Lung (tissue), 12 donors: Measurements from ENCODE around the gene FEN1. TPM values are rescaled to one million over a fixed set of nuclear protein-coding genes. Genes with fewer than 3 reads are reported as not detected.

ENCODE experiments used
- ATAC-seq: fragments of 200-7000 bp; cut with Tn5 transposase; one replicate; pipeline ENCODE4 v1.9.1; 2020; ENCODE audit warnings: moderate number of reproducible peaks; ENCODE audit not compliant: insufficient read depth, low FRiP score
- DNase-seq, 3 donors: peaks; one replicate each; pipeline ENCODE4 v3.0.0-alpha.2; 2013 to 2017
- H3K27ac ChIP-seq, 2 donors: one replicate each; pipeline ENCODE4 v1.5.1; 2013; ENCODE audit warnings: mild to moderate bottlenecking in 2 of 2, moderate library complexity in 2 of 2, control low read depth in 1 of 2, inconsistent platforms in 1 of 2, low read depth in 1 of 2, low read length in 1 of 2
- H3K27me3 ChIP-seq, 3 donors: one replicate each; pipeline ENCODE4 v1.5.1; 2013; ENCODE audit warnings: low read length in 2 of 3; ENCODE audit not compliant: control insufficient read depth in 3 of 3, insufficient read depth in 3 of 3
- H3K36me3 ChIP-seq, 4 donors: one replicate each; pipeline ENCODE4 v1.5.1; 2013; ENCODE audit warnings: low read length in 4 of 4, mild to moderate bottlenecking in 1 of 4, moderate library complexity in 1 of 4; ENCODE audit not compliant: control insufficient read depth in 4 of 4, insufficient read depth in 4 of 4
- H3K4me1 ChIP-seq, 5 donors: one replicate each; pipeline ENCODE4 v1.5.1; 2013; ENCODE audit warnings: low read length in 5 of 5, mild to moderate bottlenecking in 2 of 5, moderate library complexity in 1 of 5; ENCODE audit not compliant: control insufficient read depth in 5 of 5, insufficient read depth in 5 of 5
- H3K4me3 ChIP-seq: one replicate; pipeline ENCODE4 v1.5.1; 2013; ENCODE audit warnings: mild to moderate bottlenecking, control low read depth, moderate library complexity
- H3K9ac ChIP-seq, 2 donors: one replicate each; pipeline ENCODE4 v1.5.1; 2013; ENCODE audit warnings: low read length in 2 of 2, control low read depth in 1 of 2; ENCODE audit not compliant: insufficient read depth in 1 of 2
- H3K9me3 ChIP-seq, 4 donors: one replicate each; pipeline ENCODE4 v1.5.1; 2013; ENCODE audit warnings: low read length in 3 of 4, mild to moderate bottlenecking in 1 of 4, moderate library complexity in 1 of 4; ENCODE audit not compliant: control insufficient read depth in 4 of 4, insufficient read depth in 3 of 4
- WGBS, 2 donors: extraction: QIAGEN DNeasy Blood & Tissue Kit; methylation state at CpG; one replicate each; pipeline ENCODE4 v1.1.7; 2013; 5-methylcytosine and 5-hydroxymethylcytosine counted together
- polyA plus RNA-seq, 2 donors: library from polyadenylated mRNA; stranded (reverse); fragments of 200-250 nt; gene quantifications; one replicate each; pipeline ENCODE4 v1.2.1, GENCODE V29; 2013
- total RNA-seq, 2 donors: library from RNA; depleted of rRNA in 1 of 2; stranded (reverse); fragments of >200 nt in 1 of 2; gene quantifications; one replicate each; pipeline ENCODE4 v1.2.1, GENCODE V29; 2014 to 2021
- TF ChIP-seq, protein P1 (sequence below): IDR thresholded peaks from 2 replicates; pipeline ENCODE4 v1.5.1; 2012; ENCODE audit warnings: mild to moderate bottlenecking; ENCODE audit errors: control extremely low read depth, extremely low read depth
- donor health status: control.
- donor health status: control.
- donor health status: Bipolar disorder and iron deficiency.
- donor health status: healthy.
- donor health status: DM: yes; HTN: yes; CAD: no.

The FEN1 gene
- total and polyA plus RNA-seq, 4 donors, result 6.4 to 13.2 (median 10.2) TPM

DNA sequence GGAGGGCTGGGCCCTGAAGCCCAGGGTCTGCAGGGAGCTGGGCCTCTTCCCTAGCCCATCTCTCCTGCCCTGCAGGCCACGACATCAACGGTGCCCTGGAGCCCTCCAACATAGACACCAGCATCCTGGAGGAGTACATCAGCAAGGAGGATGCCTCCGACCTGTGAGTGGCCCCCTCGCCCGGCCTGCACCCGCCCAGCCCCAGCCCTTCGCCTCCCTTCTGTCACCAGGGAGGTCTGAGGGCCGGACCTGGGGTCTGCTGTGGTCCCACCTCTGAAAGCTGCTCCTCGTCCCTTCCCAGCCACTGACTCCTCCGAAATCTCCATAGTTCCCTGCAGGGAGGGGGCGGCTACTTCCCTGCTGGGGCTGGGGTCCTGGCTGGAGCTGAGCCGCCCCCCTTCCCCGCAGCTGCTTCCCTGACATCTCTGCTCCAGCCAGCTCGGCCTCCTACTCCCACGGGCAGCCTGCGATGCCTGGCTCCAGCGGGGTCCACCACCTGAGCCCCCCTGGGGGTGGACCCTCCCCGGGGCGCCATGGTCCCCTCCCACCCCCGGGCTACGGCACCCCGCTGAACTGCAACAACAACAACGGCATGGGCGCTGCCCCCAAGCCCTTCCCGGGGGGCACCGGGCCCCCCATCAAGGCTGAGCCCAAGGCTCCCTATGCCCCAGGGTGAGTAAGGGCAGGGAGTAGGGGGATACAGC is 27.0 kb upstream of the FEN1 start:
- H3K27ac ChIP-seq, result no peak overlapping the region
- TF ChIP-seq, protein P1, sequence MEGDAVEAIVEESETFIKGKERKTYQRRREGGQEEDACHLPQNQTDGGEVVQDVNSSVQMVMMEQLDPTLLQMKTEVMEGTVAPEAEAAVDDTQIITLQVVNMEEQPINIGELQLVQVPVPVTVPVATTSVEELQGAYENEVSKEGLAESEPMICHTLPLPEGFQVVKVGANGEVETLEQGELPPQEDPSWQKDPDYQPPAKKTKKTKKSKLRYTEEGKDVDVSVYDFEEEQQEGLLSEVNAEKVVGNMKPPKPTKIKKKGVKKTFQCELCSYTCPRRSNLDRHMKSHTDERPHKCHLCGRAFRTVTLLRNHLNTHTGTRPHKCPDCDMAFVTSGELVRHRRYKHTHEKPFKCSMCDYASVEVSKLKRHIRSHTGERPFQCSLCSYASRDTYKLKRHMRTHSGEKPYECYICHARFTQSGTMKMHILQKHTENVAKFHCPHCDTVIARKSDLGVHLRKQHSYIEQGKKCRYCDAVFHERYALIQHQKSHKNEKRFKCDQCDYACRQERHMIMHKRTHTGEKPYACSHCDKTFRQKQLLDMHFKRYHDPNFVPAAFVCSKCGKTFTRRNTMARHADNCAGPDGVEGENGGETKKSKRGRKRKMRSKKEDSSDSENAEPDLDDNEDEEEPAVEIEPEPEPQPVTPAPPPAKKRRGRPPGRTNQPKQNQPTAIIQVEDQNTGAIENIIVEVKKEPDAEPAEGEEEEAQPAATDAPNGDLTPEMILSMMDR, result no peak
- no peak for ATAC-seq
- no peaks in the 10 kb centered on the region for H3K9me3 ChIP-seq
- WGBS, 2 donors, result 87 to 94% methylated on average over 25 to 26 of the region's 26 CpGs
- no peaks in the 10 kb centered on the region for H3K27me3 ChIP-seq
- no peak overlapping the region for H3K4me3 ChIP-seq
- H3K36me3 ChIP-seq, result no peaks in the 10 kb centered on the region
- DNase-seq, result no peak
- peaks cover 0 to 31% (median 2%) of the 10 kb centered on the region in 5 donors for H3K4me1 ChIP-seq
- H3K9ac ChIP-seq, result no peak overlapping the region

DNA sequence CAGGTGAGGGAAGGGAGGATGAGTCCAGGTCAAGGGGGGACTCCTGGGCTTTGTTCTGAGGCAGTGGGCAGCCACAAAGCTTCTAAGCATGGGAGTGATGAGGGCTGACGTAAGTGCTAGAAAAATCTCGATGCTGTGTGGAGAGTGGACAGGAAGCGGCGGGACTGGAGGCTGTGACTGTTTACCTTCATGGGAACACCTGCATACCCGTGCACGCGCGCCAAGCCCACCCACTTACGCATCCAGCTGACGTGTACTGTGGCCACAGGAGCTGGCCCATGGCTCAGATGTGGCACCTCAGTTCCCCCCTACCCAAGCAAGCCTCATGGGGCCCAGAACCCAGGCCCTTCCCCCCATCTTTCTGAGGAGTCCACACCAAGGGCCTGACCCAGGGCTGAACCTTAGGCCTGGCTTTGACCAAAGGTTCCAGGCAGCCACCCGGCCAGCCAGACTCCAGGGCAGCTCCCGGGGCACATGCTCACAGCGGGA is 26.3 kb upstream of the FEN1 start:
- no peaks in the 10 kb centered on the region for H3K9me3 ChIP-seq
- TF ChIP-seq, protein P1, result no peak
- peak overlapping the region in 1 of 2 donors; percentile 26 for H3K27ac ChIP-seq
- DNase-seq (peak in 2 of 3 donors; percentile 42 to 47), ATAC-seq (peak; percentile 8)
- H3K4me1 ChIP-seq, result peaks cover 0 to 31% (median 2%) of the 10 kb centered on the region in 5 donors
- no peak overlapping the region for H3K4me3 ChIP-seq
- H3K36me3 ChIP-seq, result no peaks in the 10 kb centered on the region
- H3K9ac ChIP-seq, result no peak overlapping the region
- H3K27me3 ChIP-seq, result no peaks in the 10 kb centered on the region
- WGBS, 2 donors, result 69 to 79% methylated on average over 13 of the region's 13 CpGs

DNA sequence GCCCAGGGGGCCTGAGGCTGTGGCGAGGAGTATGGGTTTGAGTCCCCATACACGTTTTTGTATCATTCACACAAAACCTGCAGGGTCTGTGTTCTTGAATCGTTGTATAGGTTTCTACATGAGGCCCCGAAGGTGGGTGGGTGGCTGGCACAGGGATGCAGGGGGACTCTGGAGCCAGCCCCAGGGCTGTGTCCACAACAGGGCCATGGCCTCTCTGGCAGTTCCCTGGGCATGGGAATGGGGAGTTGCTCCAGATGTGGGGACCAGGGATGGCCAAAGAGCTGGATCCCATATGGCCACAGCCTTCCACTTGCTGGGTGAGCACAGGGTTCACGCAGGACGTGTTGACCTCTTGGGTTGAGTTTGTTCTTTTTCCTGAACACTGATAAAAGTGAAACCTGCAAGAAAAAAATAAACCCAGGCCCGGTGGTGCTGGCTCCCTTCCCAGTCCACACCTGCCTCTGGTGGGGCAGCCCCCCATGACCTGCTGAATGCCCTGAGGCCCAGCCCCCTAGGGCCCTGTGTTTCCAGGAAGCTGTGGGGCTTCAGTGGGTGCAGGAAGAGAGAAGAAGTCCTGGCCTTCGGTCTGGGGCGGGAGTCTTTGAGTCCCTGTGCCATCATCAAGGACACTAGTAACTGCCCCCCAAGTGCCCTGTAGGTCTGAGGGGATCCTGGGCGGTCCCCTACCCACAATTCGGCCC is 24.2 kb upstream of the FEN1 start:
- peak overlapping the region in 1 of 2 donors; percentile 52 for H3K27ac ChIP-seq
- DNase-seq (no peak), ATAC-seq (no peak)
- H3K36me3 ChIP-seq, result no peaks in the 10 kb centered on the region
- no peak overlapping the region for H3K4me3 ChIP-seq
- H3K9ac ChIP-seq, result peak overlapping the region in 1 of 2 donors; percentile 16
- 66 to 74% methylated on average over 11 of the region's 11 CpGs for WGBS, 2 donors
- H3K4me1 ChIP-seq, result peaks cover 0 to 36% (median 10%) of the 10 kb centered on the region in 5 donors
- no peaks in the 10 kb centered on the region for H3K9me3 ChIP-seq
- no peaks in the 10 kb centered on the region for H3K27me3 ChIP-seq
- TF ChIP-seq, protein P1, result no peak
